Progenitor cell of endocrine pancreas (in vitro differentiated cells): ENCODE data around the gene SVOPL. TPM values are rescaled to one million over a fixed set of nuclear protein-coding genes. Genes with fewer than 3 reads are reported as not detected.
"Not testable (repeated sequence)": the region's sequence is repeated elsewhere in the genome, so short reads cannot be mapped to it uniquely, and the experiment has no call there.

Experiments used
- DNase-seq: peaks from one replicate; pipeline ENCODE4 v3.0.0; 2021; ENCODE audit warnings: low spot score; ENCODE audit not compliant: unreplicated experiment
- H3K27ac Mint-ChIP-seq: 2 replicates; pipeline ENCODE4 v1.8.0; 2021; ENCODE audit warnings: mild to moderate bottlenecking, moderate library complexity, mixed read lengths
- H3K27me3 Mint-ChIP-seq: 2 replicates; pipeline ENCODE4 v1.8.0; 2021; ENCODE audit warnings: mixed read lengths
- H3K36me3 Mint-ChIP-seq: 2 replicates; pipeline ENCODE4 v1.8.0; 2022; ENCODE audit warnings: mixed read lengths; ENCODE audit not compliant: insufficient read depth
- H3K4me1 Mint-ChIP-seq: 2 replicates; pipeline ENCODE4 v1.8.0; 2021; ENCODE audit warnings: low read depth, mixed read lengths
- H3K4me3 Mint-ChIP-seq: 2 replicates; pipeline ENCODE4 v1.8.0; 2021; ENCODE audit warnings: low read depth, mild to moderate bottlenecking, moderate library complexity, mixed read lengths
- H3K9me3 Mint-ChIP-seq: 2 replicates; pipeline ENCODE4 v1.8.0; 2021; ENCODE audit warnings: low read depth, mixed read lengths
- CTCF ChIP-seq: fragments of 200-600 bp; sonication (generic); IDR thresholded peaks from one replicate; pipeline ENCODE4 v1.5.0; 2021; ENCODE audit warnings: antibody characterized with exemption, mild to moderate bottlenecking; ENCODE audit not compliant: unreplicated experiment
- total RNA-seq: library from RNA; stranded (reverse); gene quantifications from 2 replicates; pipeline ENCODE4 v1.2.1, GENCODE V29; 2021

Gene SVOPL
- total RNA-seq, 1 donor from 2014 or later = 1.4 TPM

DNA sequence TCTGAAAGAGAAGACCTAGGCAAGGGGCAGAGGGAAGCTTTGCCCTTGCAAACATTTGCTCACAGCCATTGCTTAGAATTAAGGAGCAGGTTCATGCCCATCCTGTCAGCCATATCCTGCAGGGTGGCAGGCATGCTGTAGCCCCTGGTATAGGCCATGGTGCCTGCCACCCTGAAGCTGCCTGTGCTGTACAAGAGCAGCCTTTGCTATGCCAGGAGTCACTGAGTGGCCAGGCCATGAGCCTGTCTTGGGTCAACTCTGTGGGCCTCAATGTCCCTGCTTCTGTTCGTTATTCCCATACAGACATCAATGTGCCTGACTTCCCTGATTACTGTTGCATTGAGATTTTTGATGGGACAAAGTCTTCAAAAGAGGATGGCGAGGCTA, 368 bp upstream of the SVOPL start:
- Mint-ChIP-seq H3K27ac (no peak overlapping the region), H3K4me1 (no peaks in the 10 kb centered on the region), H3K4me3 (no peak overlapping the region), H3K27me3 (no peaks in the 10 kb centered on the region), H3K9me3 (no peaks in the 10 kb centered on the region), H3K36me3 (no peaks in the 10 kb centered on the region)
- no peak for DNase-seq
- no peak for TF ChIP-seq CTCF

GRCh38 chr7:138699661-138700060, 1.5 kb downstream of the SVOPL start:
- no peak for TF ChIP-seq CTCF
- no peak overlapping the region for H3K27ac Mint-ChIP-seq
- H3K4me3 Mint-ChIP-seq = no peak overlapping the region
- no peaks in the 10 kb centered on the region for H3K27me3 Mint-ChIP-seq
- no peaks in the 10 kb centered on the region for H3K9me3 Mint-ChIP-seq
- no peaks in the 10 kb centered on the region for H3K36me3 Mint-ChIP-seq
- DNase-seq = no peak
- H3K4me1 Mint-ChIP-seq = no peaks in the 10 kb centered on the region

GRCh38 chr7:138698281-138698680, 2.9 kb downstream of the SVOPL start:
- H3K4me1 Mint-ChIP-seq = no peaks in the 10 kb centered on the region
- H3K36me3 Mint-ChIP-seq = no peaks in the 10 kb centered on the region
- no peak for DNase-seq
- H3K27me3 Mint-ChIP-seq = no peaks in the 10 kb centered on the region
- no peaks in the 10 kb centered on the region for H3K9me3 Mint-ChIP-seq
- H3K27ac Mint-ChIP-seq = no peak overlapping the region
- H3K4me3 Mint-ChIP-seq = no peak overlapping the region
- no peak for TF ChIP-seq CTCF

- H3K9me3 Mint-ChIP-seq = no peaks in the 10 kb centered on the region
- no peaks in the 10 kb centered on the region for H3K4me1 Mint-ChIP-seq
- H3K36me3 Mint-ChIP-seq = no peaks in the 10 kb centered on the region
Measured at GRCh38 chr7:138697535-138698182, 3.5 kb downstream of the SVOPL start.

GRCh38 chr7:138695776-138696175, 5.4 kb downstream of the SVOPL start:
- not testable (repeated sequence) for H3K9me3 Mint-ChIP-seq, H3K4me3 Mint-ChIP-seq, H3K27me3 Mint-ChIP-seq, H3K4me1 Mint-ChIP-seq, H3K27ac Mint-ChIP-seq, DNase-seq, H3K36me3 Mint-ChIP-seq

More at GRCh38 chr7:138697535-138698182, 3.5 kb downstream of the SVOPL start:
- no peaks in the 10 kb centered on the region for H3K27me3 Mint-ChIP-seq
- no peak for TF ChIP-seq CTCF
- no peak overlapping the region for H3K27ac Mint-ChIP-seq
- no peak overlapping the region for H3K4me3 Mint-ChIP-seq
- DNase-seq = no peak

DNA sequence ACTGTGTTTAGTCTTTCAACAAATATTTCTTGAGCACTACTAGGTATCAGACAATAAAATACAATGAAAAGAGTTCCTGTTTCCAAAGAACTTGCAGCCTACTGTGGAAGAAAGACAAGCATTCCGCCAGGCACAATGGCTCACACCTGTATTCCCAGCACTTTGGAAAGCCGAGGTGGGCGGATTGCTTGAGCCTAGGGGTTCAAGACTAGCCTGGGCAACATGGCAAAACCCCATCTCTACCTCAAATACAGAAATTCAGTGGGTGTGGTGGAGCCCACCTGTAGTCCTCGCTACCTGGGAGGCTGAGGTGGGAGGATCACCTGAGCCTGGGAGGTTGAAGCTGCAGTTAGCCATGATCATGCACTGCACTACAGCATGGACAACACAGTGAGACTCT, 6.1 kb downstream of the SVOPL start:
- no peak for DNase-seq
- no peaks in the 10 kb centered on the region for H3K36me3 Mint-ChIP-seq
- no peaks in the 10 kb centered on the region for H3K4me1 Mint-ChIP-seq
- H3K4me3 Mint-ChIP-seq = no peak overlapping the region
- no peak for TF ChIP-seq CTCF
- H3K9me3 Mint-ChIP-seq = no peaks in the 10 kb centered on the region
- H3K27me3 Mint-ChIP-seq = no peaks in the 10 kb centered on the region
- H3K27ac Mint-ChIP-seq = no peak overlapping the region
